Ascending aorta (tissue), 2 donors: ENCODE data around the gene ACTG1. TPM values are rescaled to one million over a fixed set of nuclear protein-coding genes. Genes with fewer than 3 reads are reported as not detected.

ENCODE experiments used
- DNase-seq, 2 donors: peaks; one replicate each; pipeline ENCODE4 v3.0.0-alpha.2; 2019; ENCODE audit warnings: low spot score in 2 of 2
- H3K27ac ChIP-seq, 2 donors: fragments of 200-600 bp; sonication (generic); one replicate each; pipeline ENCODE4 v1.5.1; 2016 to 2017; ENCODE audit warnings: mild to moderate bottlenecking in 1 of 2
- H3K27me3 ChIP-seq: fragments of 200-600 bp; sonication (generic); one replicate; pipeline ENCODE4 v1.5.1; 2017
- H3K36me3 ChIP-seq, 2 donors: fragments of 200-600 bp; sonication (generic); one replicate each; pipeline ENCODE4 v1.5.1; 2016
- H3K4me1 ChIP-seq, 2 donors: fragments of 200-600 bp; sonication (generic); one replicate each; pipeline ENCODE4 v1.5.1; 2016 to 2017; ENCODE audit warnings: mild to moderate bottlenecking in 1 of 2
- H3K4me3 ChIP-seq, 2 donors: fragments of 200-600 bp; sonication (generic); one replicate each; pipeline ENCODE4 v1.5.1; 2016 to 2017; ENCODE audit warnings: mild to moderate bottlenecking in 1 of 2
- H3K9me3 ChIP-seq, 2 donors: fragments of 200-600 bp; sonication (generic); one replicate each; pipeline ENCODE4 v1.5.1; 2016
- CTCF ChIP-seq, 3 experiments: fragments of 200-600 bp in 2 of 3; fragments of 450-650 bp in 1 of 3; sonication (generic) in 2 of 3; IDR thresholded peaks; one replicate each; pipeline ENCODE4 v1.5.1; 2016 to 2019; ENCODE audit warnings: antibody characterized with exemption in 3 of 3, mild to moderate bottlenecking in 1 of 3, moderate library complexity in 1 of 3
- intact Hi-C: fragments of 100-400 bp; cut with DNase I; formaldehyde crosslinking; loops from one replicate; pipeline ENCODE4 v1.15.1; 2023
- total RNA-seq: library from RNA; depleted of rRNA; stranded (reverse); fragments of >200 nt; gene quantifications from one replicate; pipeline ENCODE4 v1.1.0, GENCODE V29; 2016

The ACTG1 gene
- total RNA-seq, 1 donor from 2014 or later, result 6,075 TPM

- Histone ChIP-seq H3K27ac (peak overlapping the region; percentile 95 to 100), H3K9me3 (no peaks in the 10 kb centered on the region), H3K36me3 (peaks cover 36 to 41% of the 10 kb centered on the region in 2 donors), H3K4me1 (peaks cover 4 to 26% of the 10 kb centered on the region in 2 donors), H3K27me3 (no peaks in the 10 kb centered on the region), H3K4me3 (peak overlapping the region; percentile 81 to 96)
- intact Hi-C loops, result loop anchor here (1.0 to 10.0 kb wide), 3 partner anchors 95 to 351 kb away; partner anchors contain the start of gene P4HB
- DNase-seq, result peak in 1 of 2 donors; percentile 85
- no peak for TF ChIP-seq CTCF (IDR thresholded peaks at IDR 0.05)
Measured at GRCh38 chr17:81513372-81513752, 763 bp upstream of the ACTG1 start.

GRCh38 chr17:81511804-81512561, 616 bp downstream of the ACTG1 start:
- Histone ChIP-seq H3K4me3 (peak overlapping the region; percentile 81 to 96), H3K27me3 (no peaks in the 10 kb centered on the region), H3K4me1 (peaks cover 4 to 13% of the 10 kb centered on the region in 2 donors), H3K36me3 (peaks cover 40 to 46% of the 10 kb centered on the region in 2 donors), H3K9me3 (no peaks in the 10 kb centered on the region), H3K27ac (peak overlapping the region; percentile 88 to 90)
- no peak for DNase-seq
- intact Hi-C loops, result loop anchor here (2.0 to 10.0 kb wide), 2 partner anchors 93 to 353 kb away; partner anchors contain the start of gene P4HB
- TF ChIP-seq CTCF (IDR thresholded peaks at IDR 0.05), result no peak

- peak overlapping the region; percentile 88 to 90 for H3K27ac ChIP-seq
Measured at GRCh38 chr17:81511554-81511803, 1.1 kb downstream of the ACTG1 start.

GRCh38 chr17:81510785-81511553, 1.6 kb downstream of the ACTG1 start:
- DNase-seq, result no peak
- Histone ChIP-seq H3K27ac (peak overlapping the region; percentile 88 to 90), H3K4me1 (peaks cover 0 to 5% of the 10 kb centered on the region in 2 donors), H3K9me3 (no peaks in the 10 kb centered on the region), H3K27me3 (no peaks in the 10 kb centered on the region), H3K36me3 (peaks cover 40 to 46% of the 10 kb centered on the region in 2 donors), H3K4me3 (peak overlapping the region; percentile 81 to 96)
- no peak for TF ChIP-seq CTCF (IDR thresholded peaks at IDR 0.05)
- intact Hi-C loops, result loop anchor here (10.0 kb wide), 1 partner anchor 354 kb away; the partner anchor contains the start of gene P4HB

More at GRCh38 chr17:81511554-81511803, 1.1 kb downstream of the ACTG1 start:
- H3K4me3 ChIP-seq, result peak overlapping the region; percentile 81 to 96
- no peak for DNase-seq
- TF ChIP-seq CTCF (IDR thresholded peaks at IDR 0.05), result no peak
- H3K9me3 ChIP-seq, result no peaks in the 10 kb centered on the region
- peaks cover 40 to 46% of the 10 kb centered on the region in 2 donors for H3K36me3 ChIP-seq
- H3K27me3 ChIP-seq, result no peaks in the 10 kb centered on the region
- H3K4me1 ChIP-seq, result peaks cover 2 to 8% of the 10 kb centered on the region in 2 donors
- intact Hi-C loops, result loop anchor here (10.0 kb wide), 1 partner anchor 353 kb away; the partner anchor contains the start of gene P4HB

DNA sequence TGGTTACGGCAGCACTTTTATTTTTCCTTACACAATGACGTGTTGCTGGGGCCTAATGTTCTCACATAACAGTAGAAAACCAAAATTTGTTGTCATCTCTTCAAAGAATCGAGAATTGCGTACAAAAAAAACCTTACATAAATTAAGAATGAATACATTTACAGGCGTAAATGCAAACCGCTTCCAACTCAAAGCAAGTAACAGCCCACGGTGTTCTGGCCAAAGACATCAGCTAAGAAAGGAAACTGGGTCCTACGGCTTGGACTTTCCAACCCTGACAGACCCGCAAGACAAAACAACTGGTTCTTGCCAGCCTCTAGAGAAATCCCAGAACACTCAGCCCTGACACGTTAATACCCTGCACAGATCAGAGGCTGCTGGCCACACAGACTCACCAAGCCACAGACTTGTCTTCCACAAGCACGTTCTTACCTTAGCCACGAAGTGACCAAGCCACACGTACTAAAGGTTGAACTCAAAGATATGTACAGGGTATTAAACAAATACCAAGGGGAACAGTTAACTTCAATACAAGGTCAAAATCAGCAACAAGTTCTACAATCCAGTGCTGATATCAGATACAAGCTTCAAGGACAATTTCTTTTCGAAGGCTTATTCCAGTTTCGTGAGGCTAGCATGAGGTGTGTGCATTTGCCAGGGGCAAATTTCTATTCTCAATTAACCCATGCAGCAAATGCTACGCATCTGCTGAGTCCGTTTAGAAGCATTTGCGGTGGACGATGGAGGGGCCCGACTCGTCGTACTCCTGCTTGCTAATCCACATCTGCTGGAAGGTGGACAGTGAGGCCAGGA, 2.4 kb downstream of the ACTG1 start:
- intact Hi-C loops, result loop anchor here (10.0 kb wide), 1 partner anchor 355 kb away; the partner anchor contains the start of gene P4HB
- Histone ChIP-seq H3K36me3 (peaks cover 40 to 46% of the 10 kb centered on the region in 2 donors), H3K4me1 (peaks cover 0 to 3% of the 10 kb centered on the region in 2 donors), H3K9me3 (no peaks in the 10 kb centered on the region), H3K27me3 (no peaks in the 10 kb centered on the region), H3K27ac (peak overlapping the region in 1 of 2 donors; percentile 90), H3K4me3 (peak overlapping the region; percentile 81 to 96)
- TF ChIP-seq CTCF (IDR thresholded peaks at IDR 0.05), result no peak
- no peak for DNase-seq
